NCI-H1436 treated with DMSO at 0.1 percent for 48 hours (cell line): ENCODE data around the gene NFKBIA.
"Not testable (repeated sequence)": the region's sequence is repeated elsewhere in the genome, so short reads cannot be mapped to it uniquely, and the experiment has no call there.

ENCODE experiments used
- DNase-seq: peaks from one replicate; lab custom pipeline; 2025; lab: John Stamatoyannopoulos, UW

NFKBIA gene

DNA sequence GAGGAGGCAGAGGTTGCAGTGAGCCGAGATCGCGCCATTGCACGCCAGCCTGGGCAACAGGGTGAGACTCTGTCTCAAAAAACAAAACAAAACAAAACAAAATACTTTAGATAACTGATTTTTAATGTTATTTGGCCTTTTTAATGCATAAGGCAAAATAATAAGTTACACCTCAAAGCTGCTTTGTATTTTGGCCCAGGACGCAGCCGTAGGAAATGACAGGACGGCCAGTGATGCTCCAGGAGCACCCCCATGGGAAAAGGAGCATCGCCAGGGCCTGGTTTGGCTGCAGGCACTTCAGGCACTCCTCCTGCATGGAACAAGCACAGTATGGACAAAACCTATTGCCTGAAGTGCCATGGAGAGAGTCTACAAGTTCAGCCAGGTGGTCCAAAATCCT is 3.5 kb upstream of the NFKBIA start:
- DNase-seq = no peak

DNA sequence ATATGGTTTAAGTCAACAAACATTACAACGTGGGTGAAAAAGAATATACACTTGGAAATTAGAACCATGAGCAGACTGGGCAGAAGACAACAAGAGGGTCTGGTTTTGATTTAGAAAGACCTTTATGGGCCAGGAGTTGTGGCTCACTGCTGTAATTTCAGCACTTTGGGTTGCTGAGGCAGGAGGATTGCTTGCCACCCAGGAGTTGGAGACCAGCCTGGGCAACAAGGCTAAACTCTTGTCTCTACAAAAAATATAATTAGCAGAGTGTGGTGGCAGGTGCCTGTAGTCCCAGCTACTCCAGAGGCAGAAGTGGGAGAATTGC is 2.7 kb upstream of the NFKBIA start:
- no peak for DNase-seq

DNA sequence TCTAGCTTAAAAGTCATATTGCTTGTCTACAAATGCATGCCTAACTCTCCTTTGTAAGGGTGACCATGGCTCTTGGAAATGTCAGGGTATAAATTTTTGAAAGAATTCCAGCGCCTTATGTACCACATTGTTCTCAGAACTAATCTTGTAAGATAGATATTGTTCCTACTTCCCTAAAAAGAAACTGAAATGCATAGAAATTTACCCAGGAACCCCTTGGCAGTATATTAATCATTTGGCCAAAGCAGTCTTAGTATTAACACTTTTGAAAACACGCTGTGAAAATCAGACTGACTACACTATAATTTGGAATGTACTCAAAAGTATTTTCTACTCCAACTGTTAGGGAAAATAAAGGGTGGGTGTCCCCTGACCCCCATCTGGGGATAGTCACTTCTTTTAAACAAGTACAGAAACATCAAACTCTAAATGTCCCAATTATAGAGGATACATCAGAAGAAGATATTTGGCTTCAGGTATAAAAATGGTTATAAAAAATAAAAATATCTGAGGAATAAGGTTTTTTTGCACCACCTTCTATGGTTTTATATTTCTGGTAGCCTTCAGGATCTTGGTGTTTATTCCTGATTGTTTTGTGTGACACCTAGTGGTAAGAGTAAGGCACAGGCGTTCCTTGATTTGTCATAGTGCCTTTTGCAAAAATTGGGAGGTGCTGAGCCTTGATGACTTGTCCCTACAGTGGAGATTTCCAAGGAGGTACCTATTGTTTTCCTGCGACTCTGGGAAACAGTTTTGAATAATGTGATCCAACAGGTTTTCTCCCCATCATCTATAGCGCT is 2.2 kb upstream of the NFKBIA start:
- DNase-seq = no peak

DNA sequence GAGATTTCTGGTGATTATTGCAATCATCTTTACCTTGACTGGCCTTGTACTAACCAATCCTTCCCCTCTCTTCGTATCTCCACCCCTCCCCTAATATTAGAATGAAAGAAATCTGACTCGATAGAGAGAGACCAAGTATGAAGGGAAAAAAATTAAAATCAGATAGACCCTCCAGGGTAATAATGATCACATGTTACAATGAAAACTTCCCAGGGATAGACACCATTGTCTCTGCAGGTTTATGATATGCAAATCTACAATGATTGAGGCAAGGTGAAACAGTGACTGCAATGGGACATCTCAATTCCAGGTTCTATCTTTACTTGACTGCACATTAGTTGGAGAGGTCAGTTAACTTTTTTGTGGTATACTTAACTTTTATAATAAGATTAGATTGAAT is 1.5 kb upstream of the NFKBIA start:
- DNase-seq = no peak

DNA sequence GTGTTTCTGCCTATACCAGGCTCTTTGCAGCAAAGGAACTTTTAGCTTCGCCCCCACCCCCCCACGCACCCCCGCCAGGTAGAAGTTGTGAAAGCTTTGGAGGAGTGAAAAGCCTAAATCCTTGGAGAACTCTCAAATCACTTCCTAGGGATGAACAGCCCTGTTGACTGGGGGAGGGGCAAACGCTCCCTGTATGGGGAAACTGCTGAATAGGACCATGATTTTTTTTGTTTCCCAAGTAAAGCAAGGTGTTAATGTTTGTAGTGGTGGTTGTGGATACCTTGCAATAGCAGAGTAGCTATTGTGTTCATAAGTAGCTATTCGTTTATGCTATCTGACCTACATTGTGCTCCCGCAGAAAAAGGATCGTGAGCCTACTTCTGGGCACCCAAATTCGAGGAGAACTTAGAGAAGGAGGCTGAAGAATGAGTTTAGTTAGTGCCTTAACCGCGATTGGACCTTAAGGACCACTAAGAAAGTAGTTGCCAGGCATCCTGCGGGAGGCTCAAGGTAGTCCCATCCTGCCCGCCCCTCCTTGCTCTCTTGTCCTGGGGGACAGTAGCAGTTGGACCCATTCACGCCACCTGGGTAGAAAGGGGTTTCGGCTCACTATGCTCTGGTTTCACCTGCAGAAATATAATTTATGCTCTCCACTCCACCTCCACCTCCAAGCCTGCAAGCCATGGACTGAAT is 901 bp upstream of the NFKBIA start:
- no peak for DNase-seq

DNA sequence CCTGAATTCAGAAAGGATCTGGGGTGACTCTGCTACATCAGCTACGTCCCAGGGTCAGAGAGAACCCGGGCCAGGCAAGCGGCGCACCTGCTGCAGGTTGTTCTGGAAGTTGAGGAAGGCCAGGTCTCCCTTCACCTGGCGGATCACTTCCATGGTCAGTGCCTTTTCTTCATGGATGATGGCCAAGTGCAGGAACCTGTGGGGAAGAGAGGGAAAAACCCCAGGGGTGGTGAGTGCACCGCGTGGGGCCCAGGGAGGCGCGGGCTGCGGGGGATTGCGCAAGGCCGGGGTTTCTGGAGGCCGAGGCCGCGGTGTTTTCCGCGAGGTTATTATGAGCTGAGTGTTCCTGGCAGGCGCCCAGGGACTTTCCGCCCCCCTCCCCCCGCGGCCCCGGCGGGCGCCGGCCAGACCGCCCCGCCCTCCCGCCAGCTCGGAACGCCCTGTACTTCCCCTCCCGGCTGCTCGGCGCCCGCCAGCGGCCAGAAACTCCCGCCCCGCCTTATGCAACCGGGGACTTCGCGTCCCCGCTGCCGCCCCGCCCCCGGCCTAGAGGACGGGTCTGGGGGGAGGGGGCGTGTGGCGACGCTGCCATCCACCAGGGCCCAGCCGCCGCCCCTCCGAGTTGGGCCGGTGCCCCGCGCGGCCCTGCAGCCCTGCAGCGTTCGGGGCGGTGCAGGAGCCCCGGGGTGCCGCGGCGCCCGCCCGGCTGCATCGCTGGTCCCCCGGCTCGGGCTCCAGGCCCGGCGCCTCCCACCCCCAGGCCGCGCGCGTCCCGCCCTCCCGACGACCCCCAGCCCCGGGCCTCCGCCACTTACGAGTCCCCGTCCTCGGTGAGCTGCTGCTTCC is 723 bp downstream of the NFKBIA start:
- DNase-seq = peak; percentile 70

DNA sequence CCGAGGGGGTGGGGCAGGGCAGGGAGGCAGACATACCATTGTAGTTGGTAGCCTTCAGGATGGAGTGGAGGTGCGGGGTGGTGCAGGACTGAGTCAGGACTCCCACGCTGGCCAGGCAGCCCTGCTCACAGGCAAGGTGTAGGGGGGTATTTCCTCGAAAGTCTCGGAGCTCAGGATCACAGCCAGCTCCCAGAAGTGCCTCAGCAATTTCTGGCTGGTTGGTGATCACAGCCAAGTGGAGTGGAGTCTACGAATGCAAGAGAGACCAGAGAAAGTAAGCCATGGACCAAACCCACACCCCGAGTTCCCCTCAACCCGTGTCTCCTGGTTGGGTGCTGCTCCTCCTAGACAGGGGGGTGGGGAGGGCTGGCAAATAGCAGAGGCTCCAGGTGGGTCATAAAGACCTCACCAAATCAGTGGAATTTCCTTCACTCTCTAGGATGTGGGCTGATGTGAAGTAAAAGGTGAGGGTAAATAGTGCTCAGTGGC is 1.4 kb downstream of the NFKBIA start:
- DNase-seq = no peak

DNA sequence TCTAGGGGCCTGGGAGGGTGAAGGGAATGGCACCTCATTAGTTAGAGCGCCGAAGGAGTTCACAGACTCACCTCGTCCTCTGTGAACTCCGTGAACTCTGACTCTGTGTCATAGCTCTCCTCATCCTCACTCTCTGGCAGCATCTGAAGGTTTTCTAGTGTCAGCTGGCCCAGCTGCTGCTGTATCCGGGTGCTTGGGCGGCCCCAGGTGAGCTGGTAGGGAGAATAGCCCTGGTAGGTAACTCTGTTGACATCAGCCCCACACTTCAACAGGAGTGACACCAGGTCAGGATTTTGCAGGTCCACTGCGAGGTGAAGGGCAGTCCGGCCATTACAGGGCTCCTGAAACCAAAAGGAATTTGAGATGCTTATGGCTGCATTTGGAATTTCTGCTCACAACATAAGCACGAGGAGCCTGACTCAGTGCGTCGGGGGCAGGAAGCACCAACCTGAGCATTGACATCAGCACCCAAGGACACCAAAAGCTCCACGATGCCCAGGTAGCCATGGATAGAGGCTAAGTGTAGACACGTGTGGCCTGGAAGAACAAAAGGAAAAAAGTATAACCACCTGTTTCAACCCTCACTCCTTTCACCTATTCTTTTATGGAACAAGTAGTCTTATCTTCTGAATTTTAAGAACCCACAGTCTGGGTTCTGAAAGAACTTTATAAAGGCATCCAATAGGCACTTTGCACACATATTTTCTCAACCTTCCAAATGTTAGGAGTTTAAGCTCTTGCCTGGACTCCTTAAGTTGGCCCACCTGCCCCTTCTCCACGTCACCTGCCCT is 2.0 kb downstream of the NFKBIA start:
- no peak for DNase-seq

DNA sequence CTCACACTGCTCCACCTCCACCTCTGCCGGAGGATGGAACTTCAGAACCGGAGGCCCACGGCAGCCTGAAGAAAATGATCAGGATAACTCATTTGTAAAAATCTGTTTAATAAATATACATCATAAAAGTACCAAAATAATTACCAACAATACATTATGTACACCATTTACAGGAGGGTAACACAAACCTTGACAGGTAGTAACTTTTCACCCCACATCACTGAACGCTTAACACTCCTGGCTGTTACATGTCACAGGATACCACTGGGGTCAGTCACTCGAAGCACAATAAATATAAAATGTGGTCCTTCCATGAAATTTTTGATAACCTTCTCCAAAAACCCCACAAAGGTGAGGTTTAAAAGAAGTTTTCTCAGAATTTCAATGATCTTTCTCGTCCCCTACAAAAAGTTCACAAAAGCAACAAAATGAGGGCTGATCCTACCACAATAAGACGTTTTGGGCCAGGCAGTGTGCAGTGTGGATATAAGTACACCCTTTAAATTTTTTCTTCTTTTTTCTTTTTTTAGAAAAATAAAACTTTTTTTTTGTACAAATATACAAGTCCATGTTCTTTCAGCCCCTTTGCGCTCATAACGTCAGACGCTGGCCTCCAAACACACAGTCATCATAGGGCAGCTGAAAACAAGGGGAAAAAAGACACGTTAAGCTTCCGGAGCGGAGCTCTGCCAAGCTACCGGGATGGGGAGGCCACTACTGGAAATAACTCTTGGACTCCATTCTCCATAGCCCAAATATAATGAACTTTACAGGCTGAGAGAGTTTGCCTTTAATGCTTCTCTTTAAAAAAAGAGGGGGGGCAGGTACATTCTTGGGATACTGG is 2.9 kb downstream of the NFKBIA start:
- no peak for DNase-seq

DNA sequence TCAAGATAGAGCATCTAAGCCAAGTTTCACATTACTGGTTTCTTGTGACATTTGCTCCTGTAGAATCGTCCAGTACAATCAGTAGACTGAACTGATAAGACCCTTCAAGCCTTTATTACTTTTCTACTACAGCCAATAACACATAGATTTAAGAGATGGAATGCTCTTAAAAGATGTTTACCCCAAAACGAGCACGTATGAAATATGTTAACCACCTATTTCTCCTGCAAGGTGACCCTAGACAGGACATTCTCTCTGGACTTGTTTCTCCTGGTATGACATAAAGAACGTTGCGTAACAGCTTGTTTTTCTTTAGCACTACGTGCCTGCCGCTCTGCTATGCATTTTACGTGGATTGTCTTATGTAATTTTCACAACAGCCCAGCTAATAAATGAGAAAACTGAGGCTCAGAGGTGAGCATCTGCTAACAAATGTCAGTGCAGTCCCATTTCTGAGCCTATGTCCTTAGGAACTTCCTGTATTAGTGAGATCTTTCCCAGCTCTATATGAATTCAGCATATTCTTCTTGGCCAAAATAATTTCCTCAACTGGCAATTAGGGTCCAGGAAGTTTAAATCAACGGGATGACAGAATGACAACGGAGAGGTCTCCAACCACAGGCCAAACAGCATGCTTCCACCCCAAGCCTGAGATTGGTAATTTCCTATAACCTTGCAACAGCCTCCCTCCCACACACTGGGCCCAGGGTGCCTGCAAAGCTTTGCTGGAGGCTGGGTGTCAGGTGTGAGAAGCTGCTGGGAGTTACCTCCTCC is 3.7 kb downstream of the NFKBIA start:
- no peak for DNase-seq

DNA sequence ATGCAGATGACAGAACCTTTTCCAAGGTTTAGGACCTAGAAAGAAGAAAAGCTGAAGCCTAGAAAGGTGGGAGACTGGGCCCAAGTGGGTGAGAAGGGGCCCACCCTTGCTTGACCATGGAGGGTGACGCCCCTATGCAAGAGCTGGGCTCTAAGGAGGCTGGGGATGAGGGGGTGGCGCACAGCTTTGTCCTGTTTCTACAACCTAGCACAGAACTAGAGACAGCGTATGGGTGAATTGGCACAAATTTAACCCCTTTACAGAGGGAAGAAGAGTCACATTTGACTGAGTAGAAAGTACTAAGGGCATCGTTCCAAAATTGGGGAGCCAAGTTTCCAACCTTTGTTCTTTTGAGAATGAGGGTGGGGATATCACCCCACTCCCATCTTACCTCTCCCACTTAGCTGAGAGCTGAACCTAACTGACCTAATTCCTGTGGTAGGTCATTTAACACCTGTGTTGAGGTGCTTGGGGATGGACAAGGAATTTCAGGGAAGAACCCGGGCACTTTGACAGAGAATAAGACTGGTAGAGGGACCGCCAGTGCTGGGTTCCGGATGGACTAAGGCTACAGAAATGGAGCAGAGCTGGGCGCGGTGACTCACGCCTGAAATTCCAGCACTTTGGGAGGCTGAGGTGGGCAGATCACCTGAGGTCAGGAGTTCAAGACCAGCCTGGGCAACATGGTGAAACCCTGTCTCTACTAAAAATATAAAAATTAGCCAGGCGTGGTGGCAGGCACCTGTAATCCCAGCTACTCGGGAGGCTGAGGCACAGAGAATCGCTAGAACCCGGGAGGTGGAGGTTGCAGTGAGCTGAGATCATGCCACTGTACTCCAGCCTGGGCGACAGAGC is 5.2 kb downstream of the NFKBIA start:
- DNase-seq = no peak

DNA sequence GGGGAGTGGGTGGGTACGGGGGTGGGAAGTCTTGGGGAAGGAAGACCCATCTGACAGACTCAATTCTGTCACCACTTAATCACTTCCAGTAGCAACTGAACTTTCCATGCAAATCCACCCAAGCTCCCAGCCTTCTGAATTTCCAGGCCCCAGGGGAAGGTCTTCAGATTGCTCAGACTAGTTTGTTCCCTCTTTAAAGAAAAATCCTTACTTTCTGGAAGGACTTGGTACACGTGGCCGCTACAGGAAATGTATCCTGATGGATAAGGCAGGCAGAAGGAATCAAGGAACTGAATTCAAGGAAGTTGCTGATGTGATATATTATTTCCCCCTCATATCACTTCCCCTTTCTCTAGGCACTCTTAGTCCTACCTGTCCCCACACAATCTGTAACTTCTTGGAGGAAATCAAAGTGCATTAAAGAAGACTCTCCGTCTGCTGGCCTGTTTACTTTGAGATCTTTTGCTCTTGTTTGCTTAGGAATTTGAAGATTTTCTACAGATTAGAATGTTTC is 6.4 kb downstream of the NFKBIA start:
- DNase-seq = no peak

DNA sequence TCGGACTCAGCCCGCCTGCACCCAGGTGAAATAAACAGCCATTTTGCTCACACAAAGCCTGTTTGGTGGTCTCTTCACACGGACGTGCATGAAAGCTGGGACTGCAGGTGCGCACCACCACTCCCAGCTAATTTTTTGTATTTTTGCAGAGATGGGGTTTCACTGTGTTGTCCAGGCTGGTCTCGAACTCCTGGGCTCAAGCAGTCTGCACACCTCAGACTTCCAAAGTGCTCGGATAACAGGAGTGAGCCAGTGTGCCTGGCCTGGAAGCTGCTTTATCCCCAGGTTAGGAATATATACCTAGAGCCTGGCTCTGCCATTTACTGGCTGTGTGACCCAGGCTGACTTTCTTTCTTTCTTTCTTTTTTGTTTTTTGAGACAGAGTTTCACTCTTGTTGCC is 7.9 kb downstream of the NFKBIA start:
- not testable (repeated sequence) for DNase-seq

DNA sequence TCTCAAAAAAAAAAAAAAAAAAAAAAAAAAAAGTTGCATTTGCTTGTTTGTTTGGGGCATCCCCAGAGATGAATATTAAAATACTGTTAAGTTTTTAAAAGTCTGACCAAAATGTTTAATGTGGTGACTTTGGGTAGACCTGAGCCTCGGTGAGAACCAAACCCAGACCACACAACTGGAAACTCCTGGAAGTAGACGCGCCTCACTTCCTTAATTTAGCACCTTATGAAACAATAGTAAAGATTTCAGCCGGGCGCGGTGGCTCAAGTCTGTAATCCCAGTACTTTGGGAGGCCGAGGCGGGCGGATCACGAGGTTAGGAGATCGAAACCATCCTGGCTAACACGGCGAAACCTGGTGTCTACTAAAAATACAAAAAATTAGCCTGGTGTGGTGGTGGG is 9.3 kb downstream of the NFKBIA start:
- no peak for DNase-seq

DNA sequence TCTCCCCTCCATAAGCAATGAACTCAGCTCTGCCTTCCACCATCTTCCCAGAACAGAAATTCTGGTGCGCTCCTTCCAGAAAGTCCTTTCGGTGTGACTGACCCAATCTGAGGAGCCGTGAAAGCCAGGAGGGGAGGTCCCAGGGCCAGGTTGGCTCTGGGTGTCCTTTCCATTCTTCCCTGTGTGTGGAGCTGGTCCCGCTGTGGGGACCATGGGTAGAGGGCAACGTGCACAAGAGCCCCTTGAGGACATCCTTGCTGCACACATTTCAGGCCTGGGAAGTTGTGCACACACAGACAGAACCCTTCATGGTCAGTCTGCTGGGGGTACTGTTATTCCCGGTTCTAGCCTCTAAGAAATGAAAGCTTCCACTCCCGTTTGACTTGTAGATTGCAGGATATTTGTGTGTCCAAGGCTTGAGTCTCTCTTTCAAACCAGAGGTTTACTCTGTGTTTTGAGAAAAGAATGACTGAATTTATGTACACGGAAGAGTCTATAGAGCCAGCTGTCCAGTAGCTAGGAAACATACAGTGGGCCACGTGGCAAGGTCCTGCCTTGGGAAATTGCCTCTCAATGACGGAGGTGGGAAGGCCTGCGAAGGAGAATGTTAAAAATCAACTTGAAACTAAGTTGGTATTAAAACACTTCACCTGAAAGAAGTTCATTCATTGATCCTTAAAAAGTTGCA is 10.1 kb downstream of the NFKBIA start:
- no peak for DNase-seq

DNA sequence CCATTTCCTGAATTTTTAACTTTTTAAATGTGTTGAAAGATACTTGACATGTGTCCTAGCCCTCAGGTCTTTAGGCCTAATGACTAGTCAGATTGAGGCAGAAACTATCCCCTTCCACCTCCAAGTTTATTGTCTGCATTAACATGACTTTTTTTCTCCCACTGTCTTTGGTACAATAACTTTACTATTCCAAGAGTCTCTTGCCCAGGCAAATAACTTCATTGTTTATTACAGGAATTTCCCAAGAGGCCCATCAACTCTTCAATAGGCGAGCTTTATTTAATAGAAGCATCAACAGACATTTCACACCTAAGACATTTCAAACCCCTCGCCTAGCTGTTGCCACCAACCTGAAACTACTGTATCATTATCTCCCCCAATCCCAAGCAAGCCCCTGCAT is 10.7 kb downstream of the NFKBIA start:
- no peak for DNase-seq

DNA sequence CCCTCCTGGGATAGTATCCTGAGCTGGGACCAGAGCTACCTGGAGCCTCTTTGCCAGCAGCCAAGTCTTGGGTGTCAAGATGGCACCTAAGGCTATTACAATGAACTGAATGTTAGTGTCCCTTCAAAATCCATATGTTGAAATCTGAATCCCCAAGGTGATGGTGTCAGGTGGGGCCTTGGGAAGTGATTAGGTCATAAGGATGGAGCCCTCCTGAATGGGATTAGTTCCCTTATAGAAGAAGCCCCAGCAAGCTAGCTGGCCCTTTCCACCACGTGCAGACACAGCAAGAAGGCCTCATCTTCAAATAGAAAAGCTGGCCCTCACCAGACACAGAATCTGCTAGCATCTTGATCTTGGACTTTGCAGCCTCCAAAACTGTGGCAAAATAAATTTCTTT is 12.4 kb downstream of the NFKBIA start:
- DNase-seq = no peak

DNA sequence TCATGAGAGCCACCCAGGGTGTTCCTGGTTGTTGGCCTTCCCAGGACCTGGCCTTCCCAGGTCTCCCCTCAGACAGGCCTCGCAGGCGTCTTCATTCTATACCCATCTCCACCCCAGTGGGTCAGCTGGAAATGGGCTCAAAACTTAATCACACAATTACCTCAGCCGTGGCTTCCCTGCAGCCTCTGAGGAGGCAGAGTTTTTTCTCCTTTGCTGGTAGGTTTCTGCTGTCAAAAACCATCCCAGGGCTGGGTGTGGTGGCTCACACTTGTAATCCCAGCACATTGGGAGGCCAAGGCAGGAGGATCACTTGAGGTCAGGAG is 13.2 kb downstream of the NFKBIA start:
- DNase-seq = no peak
